WI38 (cell line): ENCODE data around the gene NKTR.

Source experiments
- H3K4me3 ChIP-seq: 2 replicates; pipeline ENCODE4 v1.5.1; 2011; ENCODE audit warnings: low read depth, mild to moderate bottlenecking, control low read depth, low read length
- TF ChIP-seq, protein P1 (sequence below): IDR thresholded peaks from 2 replicates; pipeline ENCODE4 v1.5.1; 2012; ENCODE audit warnings: low read depth, mild to moderate bottlenecking, control low read depth, low read length

NKTR gene

DNA sequence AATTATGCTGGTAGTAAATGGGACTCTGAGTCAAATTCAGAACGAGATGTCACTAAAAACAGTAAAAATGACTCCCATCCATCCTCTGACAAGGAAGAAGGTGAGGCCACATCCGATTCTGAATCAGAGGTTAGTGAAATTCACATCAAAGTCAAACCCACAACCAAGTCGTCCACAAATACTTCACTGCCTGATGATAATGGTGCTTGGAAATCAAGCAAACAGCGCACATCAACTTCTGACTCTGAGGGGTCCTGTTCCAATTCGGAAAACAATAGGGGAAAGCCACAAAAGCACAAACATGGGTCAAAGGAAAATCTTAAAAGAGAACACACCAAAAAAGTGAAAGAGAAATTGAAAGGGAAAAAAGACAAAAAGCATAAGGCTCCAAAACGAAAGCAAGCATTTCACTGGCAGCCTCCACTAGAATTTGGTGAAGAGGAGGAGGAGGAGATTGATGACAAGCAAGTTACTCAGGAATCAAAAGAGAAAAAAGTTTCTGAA is 37.9 kb downstream of the NKTR start:
- no peak overlapping the region for H3K4me3 ChIP-seq
- TF ChIP-seq, protein P1, sequence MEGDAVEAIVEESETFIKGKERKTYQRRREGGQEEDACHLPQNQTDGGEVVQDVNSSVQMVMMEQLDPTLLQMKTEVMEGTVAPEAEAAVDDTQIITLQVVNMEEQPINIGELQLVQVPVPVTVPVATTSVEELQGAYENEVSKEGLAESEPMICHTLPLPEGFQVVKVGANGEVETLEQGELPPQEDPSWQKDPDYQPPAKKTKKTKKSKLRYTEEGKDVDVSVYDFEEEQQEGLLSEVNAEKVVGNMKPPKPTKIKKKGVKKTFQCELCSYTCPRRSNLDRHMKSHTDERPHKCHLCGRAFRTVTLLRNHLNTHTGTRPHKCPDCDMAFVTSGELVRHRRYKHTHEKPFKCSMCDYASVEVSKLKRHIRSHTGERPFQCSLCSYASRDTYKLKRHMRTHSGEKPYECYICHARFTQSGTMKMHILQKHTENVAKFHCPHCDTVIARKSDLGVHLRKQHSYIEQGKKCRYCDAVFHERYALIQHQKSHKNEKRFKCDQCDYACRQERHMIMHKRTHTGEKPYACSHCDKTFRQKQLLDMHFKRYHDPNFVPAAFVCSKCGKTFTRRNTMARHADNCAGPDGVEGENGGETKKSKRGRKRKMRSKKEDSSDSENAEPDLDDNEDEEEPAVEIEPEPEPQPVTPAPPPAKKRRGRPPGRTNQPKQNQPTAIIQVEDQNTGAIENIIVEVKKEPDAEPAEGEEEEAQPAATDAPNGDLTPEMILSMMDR = no peak

DNA sequence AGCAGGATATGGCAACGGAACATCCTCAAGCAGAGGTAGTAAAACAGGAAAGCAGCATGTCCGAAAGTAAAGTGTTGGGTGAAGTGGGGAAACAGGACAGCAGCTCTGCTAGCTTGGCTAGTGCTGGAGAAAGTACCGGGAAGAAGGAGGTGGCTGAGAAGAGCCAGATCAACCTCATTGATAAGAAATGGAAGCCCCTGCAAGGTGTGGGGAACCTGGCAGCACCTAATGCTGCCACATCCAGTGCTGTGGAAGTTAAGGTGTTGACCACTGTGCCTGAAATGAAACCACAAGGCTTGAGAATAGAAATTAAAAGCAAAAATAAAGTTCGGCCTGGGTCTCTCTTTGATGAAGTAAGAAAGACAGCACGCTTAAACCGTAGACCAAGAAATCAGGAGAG is 38.7 kb downstream of the NKTR start:
- TF ChIP-seq, protein P1 = no peak
- H3K4me3 ChIP-seq = no peak overlapping the region

DNA sequence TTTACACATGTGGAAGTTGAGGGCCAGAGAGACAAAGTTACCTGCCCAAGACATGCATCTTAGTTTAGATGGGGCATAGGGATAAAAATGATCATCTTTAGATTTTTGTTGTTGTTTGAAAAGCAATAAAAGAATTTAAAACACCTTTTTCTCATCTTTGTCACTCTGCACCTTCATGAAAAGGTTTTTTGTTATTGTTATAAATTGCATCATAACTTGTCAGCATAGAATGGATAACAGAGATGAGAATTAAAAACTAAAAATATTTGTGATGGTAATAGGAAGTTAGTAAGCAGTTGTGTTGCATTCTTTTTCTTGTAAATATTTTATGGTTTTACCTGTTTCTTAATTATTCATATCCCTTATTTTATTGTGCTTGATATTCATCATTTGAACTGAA is 39.6 kb downstream of the NKTR start:
- no peak overlapping the region for H3K4me3 ChIP-seq
- TF ChIP-seq, protein P1 = no peak

DNA sequence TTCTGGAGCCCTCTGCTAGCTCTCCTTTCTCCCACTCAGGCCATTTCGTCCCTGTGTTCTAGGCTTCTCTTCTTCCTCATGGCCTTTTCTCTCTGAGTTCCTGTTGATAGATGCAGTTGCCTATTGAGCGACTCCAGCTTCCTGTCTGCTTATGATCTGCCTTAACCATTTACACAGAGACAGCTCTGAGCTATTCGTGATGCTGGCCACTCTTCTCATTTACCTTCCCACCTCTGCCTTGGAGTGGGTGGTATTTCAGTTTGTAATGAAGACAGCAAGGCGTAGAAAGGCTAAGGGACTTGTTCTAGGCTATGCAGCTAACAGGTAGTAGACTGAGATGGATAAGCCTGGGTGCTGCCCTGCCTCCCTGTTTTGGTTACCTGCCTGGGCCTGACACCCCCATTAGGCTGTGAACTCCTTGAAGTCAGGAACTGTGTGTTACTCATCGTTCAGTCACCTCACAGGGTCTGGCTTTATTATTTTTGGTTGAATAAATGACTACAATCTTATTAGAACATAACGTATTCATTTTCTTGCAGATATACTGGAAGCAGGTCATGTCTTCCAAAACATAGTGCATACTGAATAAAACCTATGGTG is 40.4 kb downstream of the NKTR start:
- TF ChIP-seq, protein P1 = no peak
- no peak overlapping the region for H3K4me3 ChIP-seq

DNA sequence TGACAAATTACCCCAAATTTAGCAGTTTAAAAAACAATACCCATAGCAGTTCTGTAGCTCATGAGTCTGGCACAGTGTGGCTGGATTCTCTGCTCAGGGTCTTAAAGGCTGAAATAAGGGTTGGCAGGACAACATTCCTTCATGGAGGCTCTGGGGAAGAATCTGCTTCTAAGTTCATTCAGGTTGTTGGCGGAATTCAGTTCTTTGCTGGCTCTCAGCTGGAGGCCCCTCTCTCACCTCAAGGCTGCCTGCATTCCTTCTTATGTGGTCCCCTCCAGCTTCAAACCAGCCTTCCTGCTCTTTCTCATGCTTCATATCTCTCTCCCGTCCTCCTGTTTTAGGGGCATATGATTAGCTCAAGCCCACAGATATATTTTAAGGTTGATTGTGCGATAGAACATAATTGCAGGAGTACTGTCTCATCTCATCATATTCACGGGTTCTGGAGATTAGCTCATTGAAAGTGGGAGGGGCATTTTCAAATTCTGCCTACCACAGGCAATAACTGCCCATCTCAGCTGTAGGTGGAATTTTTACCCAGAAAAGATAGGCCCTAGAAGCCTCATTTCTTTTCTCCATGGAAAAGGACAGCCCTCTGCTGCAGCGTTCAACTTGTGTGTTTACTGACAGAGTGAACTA is 47.5 kb downstream of the NKTR start:
- H3K4me3 ChIP-seq = no peak overlapping the region
- TF ChIP-seq, protein P1 = no peak

DNA sequence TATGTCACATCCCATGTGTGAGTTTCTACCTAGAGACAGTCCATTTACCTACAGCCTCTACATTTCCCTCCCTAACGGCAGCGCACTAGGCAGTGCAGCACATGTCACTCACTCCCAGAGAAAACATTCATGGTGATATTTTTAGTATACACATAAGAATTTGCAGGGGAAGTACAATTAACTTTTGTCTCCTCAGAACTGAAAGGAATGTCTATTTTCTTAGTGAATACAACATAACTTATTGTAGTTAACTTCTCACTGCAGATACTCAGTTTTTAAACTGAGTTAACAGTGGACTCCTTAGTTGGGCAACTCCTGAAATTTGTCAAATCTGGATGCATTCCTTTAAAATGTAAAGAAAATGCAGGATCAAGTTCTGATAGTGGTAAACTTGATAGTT is 48.5 kb downstream of the NKTR start:
- TF ChIP-seq, protein P1 = no peak
- H3K4me3 ChIP-seq = no peak overlapping the region

DNA sequence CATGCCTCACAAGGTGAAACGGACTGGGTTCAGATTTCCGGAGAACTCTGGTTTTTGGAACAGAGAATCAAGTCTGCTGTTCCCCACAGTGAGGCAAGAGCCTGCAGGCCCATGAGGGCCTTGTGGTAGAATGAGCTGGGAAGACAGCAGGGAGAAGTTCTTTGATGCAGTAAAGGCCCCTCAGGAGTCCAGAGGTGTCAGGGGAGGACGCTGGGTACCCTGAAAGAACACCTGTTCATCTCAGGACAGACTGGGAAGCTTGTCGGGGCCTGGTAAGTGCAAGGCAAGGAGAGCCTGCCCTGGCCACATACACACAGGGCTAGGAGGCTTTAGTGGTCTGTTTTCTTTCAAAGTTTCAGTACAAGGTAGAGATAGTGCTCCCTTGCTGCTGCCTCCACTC is 49.3 kb downstream of the NKTR start:
- TF ChIP-seq, protein P1 = no peak
- H3K4me3 ChIP-seq = no peak overlapping the region
